SKM-1 (cell line): Measurements from ENCODE around the gene SEPTIN11.

Experiments
- DNase-seq: peaks from one replicate; lab custom pipeline; 2025; ENCODE audit not compliant: unreplicated experiment; lab: John Stamatoyannopoulos, UW

SEPTIN11 gene

DNA sequence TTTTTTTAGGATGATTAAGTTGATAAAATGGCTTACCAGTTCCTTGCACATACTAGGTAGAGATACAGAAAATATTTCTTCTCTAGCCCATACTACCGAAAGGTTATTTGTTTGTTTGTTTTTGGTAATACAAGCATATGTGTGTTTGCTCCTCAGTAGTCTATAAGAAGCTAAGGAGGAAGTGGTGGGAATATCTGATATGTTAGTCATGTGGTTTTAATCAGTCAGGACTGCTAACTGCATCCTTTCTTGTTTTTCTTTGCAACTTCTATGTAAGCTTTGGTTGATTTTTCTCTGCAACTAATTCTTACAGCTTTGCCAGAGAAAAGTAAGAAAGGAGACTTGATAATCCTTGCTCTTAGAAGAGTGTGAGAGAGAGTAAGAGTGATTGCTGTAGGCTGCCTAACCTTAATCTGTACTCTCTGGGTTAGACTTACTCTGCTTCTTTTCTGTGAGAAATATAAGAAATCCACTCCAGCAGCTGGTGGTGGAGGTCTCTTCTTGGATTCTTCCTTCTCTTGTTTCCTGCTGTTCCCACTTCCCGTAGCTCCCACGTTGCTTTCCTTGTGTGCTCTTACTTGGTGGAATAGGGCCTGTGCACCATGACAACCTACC, 28.3 kb downstream of the SEPTIN11 start:
- DNase-seq: no peak

GRCh38 chr4:76979236-76979635, 29.7 kb downstream of the SEPTIN11 start:
- DNase-seq: no peak

- no peak for DNase-seq
These were observed 30.7 kb downstream of the SEPTIN11 start for GRCh38 chr4:76980261-76980660.

DNA sequence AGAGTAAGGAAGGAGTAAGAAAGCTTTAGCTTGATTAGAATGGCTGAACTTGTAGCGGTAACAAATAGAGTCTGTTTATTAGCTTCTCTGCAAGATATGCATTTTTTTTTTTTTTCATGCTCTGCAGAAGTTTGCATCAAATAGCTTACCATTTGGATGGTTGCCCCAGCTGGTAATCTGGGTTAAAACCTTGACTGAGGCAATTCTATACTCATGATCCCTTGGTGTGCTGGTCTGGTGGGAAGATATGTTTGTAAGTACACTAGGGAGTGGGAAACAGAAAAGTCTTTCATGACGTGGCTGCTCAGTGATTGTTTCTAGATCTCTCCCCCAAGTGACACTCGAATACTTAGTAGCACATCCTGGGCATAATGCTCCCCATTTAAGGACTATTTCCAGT, 32.1 kb downstream of the SEPTIN11 start:
- DNase-seq: no peak

DNA sequence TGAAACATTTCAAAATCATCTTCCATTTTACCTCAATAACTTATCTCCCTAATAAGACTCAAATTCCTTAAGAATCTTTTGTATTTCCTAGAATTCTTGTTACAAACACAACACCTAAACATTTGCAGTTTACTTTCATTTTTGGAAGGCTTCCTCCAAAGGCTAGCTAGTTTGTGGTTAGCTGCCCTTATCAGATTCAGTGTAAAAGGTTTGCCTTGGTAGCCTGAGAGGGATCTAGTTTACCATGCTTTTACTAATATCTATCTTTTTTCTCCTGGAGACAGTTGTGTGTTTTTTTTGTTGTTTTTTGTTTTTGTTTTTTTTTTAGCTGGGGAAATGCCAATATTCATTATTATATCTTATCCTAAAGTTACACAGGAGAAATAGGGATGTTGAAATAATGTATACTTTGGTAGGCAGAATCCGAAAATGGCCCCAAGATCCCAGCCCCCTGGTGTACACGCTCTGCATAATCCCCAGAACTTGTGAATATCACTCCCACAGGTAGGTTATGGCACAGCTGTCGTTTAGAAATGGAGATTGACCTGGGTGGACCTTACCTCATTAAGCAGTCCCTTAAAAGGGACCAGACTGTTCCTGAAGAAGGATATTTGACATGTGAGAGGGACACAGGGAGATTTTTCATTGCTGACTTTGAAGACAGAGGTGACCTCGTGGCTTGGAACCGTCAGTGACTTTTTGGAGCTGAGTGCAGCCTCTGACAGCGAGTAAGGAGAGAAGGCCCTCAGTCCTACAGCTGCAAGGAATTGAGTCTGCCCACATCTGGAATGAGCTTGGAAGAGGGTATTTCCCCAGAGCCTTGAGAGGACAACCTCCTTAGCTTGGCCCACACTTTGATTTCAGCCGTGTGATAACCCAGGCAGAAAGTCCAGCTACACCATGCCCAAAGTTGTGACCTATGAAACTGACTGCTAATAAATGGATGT, 33.4 kb downstream of the SEPTIN11 start:
- no peak for DNase-seq

GRCh38 chr4:76984127-76984526, 34.6 kb downstream of the SEPTIN11 start:
- DNase-seq: no peak

DNA sequence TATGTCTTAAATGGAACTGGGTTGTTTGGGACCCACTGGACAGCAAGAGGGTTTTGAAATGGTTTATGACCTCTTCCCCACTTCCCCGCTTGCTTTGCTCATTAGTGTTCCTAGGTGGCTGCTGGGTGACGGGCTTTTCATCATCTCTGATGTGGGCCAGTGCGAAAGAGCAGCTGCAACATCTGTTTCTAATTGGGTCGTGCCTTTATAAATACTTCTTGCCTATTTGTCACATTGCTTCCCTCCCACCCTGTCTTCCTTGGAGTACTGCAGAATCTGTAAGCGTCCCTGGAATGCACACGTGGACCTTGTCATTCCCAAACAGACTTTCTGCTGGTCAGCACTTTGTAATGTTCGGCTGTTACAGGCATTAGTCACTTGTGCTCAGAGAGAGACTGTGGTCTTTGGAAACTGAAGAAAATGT, 35.2 kb downstream of the SEPTIN11 start:
- no peak for DNase-seq

GRCh38 chr4:76987153-76987591, 37.6 kb downstream of the SEPTIN11 start:
- DNase-seq: no peak

DNA sequence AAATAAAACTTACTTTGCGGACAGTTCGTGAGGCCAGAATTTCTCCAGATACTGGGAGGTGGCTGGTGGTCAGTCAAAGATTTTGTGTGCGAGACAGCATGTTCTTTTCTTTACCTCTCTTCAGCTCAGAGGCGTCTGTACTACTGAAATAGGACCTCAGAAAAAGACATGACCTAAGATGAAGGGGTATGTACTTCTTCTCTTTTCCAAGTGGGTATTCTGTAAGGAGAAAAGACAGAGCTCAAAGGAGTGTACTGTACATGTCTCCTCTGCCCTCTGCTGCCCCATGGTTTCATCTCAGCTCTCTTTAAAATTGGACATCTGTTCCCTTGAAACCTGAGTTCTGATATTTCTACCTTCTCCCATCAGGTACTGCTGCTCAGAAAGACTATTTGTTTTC, 38.1 kb downstream of the SEPTIN11 start:
- DNase-seq: no peak

GRCh38 chr4:76989391-76990061, 40.0 kb downstream of the SEPTIN11 start:
- no peak for DNase-seq

DNA sequence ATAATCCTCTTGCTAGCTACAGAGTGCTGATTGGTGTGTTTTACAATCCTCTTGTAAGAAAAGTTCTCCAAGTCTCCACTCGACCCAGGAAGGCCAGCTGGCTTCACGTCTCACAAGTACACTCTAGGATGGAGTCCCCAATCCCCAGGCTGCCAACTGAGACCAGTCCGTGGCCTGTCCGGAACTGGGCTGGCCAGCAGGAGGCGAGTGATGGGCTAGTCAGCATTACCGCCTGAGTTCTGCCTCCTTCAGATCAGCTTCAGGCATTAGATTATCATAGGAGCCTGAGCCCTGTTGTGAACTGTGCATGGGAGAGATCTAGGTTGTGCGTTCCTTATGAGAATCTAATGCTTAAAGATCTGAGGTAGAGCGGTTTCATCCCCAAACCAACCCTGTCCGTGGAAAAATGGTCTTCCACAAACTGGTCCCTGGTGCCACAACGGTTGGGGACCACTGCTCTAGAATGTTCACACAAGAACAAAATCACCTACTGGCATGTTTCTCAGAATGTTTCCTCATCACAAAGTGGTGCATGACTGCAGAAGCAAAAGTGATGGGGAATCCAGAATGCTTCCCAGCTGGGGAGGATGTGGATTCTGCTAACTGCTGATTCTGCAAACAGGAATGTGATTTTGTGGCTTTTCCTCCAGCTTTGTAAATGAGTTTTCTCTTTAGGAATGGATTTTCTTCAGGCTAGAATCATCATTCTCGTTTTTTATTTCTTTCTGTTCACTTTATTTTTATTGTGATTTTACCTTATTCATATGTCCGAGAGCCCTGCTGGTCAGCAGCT, 40.9 kb downstream of the SEPTIN11 start:
- no peak for DNase-seq

GRCh38 chr4:76991161-76991660, 41.7 kb downstream of the SEPTIN11 start:
- DNase-seq: no peak

DNA sequence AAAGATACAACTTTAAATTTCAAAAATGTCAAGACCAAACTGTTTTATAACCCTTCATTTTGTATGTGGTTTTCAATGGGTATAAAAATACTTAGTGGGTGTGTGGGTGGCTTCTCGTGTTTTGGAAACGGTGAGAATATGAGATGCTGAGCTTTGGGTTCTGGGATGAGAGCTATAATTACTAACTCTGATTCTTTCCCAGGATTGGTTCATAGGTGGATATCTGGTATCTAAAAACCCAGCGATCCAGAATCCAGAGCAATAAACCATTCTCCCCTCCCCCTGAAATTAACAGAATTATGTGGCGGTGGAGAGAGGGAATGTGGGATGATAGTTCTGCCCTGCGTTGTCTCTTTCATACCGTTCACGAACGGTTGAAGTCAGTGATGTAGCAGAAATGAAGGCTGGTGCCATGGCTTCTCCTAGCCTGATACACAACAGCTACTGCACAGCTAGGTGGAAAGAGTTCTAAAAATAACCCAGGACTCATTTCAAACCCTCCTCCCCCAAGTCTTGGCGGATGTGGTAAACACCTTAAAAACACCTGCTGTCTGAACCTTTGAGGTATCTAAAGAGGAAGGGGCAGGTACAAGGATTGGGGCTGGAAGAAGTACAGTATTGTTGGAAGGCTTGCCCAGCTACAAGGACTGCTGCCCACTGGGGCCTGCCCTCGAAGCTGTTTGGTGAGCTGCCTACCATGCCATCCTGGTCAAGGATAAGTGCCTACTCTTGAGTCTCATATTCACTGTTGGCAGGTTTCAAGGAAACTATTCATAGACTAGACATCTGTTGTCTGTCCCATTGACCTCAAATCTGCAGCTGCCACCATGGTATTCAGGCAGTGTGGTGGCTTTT, 44.5 kb downstream of the SEPTIN11 start:
- DNase-seq: no peak

DNA sequence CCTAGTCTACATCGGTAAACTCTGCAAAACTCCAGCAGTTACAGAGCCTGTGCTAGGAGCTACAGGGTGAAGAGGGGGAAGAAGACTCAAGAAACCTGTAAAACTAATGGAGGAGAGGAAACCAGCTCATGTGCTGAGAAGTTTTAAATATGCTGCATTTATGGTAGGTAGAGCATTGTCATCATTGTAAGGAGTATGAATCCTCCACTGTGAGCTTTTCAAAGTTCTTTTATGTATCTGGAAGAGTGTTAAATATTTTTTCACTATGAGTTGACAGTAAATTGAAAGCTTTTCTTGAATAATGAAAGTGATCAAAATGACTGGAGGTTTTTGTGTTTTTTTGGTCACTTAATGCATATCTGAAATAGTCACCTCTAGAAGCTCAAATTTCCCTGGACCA, 46.2 kb downstream of the SEPTIN11 start:
- no peak for DNase-seq

- DNase-seq: no peak
These were observed 46.9 kb downstream of the SEPTIN11 start for GRCh38 chr4:76996445-76996844.

DNA sequence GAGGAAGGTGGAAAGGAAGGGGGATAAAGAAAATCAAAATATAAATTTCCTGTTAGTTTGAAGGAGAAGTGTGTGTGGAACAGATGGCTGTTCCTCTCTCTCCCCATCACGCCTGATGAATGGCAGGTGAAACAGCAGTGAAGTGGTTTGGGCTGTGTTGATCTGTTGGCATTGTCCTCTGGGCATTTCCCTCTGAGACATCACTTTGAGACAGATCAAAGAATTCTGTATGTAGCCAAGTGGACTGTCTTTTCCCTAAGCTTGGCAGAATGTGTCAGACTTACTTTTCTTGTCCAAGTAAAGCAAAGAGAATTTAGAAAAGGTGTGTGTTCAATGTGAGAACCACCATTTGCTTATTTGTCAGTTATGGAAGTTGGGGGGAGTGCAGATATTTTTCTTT, 47.5 kb downstream of the SEPTIN11 start:
- DNase-seq: no peak

DNA sequence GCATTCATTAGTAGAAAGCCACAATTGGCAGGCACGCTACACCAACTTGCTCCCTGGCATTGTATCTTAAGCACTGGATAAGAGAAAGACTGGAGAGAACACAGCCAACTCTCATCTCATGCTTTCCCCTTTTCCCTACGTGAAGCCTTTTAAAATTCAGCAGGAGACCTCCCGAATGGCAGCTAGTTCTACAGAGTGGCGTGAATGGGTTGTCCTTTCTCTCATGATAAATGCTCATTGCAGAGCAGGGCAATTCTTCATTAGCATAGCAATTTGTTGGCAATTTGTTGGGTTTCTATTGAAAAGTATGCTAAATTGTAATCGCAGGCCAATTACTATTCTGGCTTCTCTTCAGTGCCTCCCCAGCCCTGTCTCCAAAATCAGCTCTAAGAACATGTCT, 48.0 kb downstream of the SEPTIN11 start:
- no peak for DNase-seq

GRCh38 chr4:76998251-76998901, 48.8 kb downstream of the SEPTIN11 start:
- no peak for DNase-seq
